GM18867 (cell line): Measurements from ENCODE around the gene SCUBE2.

Experiments used
- ATAC-seq: cut with Tn5 transposase; IDR thresholded peaks from one replicate; pipeline ENCODE4 v1.9.1; 2021; ENCODE audit warnings: mild to moderate bottlenecking, moderate library complexity; ENCODE audit not compliant: unreplicated experiment

SCUBE2 gene

DNA sequence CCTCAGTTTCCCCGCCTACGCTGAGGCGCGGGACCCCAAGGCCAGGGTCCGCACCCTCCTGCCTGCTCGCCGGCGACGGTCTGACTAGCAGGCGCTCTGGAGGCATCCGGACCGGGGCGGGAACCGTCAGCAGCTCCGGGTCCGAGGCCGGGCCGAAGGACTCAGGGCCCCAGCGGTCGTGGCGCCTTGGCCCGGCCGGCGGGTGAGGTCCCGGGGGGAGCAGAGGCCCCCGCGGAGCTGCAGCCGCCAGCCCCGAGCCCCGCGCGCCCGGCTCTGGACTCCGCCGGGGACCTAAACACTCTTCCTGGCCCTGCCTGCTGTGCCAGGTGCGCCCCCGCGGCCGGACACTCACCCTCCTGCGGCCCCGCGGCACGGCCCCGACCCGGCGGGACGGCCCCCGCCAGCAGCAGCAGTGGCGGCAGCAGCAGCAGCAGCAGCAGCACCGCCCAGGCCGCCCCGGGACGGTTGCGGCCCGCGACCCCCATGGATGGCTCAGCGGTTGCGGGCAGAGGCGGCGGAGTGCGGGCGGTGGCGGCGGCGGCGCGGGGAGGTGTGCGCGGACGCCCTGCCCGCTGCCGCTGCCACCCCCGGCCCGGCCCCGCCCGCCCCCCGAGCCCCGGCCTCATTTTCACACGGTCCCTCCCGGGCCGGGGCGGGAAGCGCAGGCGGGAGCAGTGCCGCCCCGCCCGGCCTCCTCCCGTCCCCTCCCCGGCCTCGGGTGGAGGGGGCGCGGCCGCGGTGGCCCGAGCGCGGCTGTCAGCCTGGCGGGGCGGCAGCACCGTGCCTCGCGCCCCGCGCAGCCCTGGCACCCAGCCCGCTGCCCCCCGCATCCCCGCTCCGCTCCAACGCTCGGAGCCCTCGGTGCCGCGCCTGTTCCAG, at the start of gene SCUBE2:
SCUBE2 (minus strand) TSS at position 556 of the 879 bp plus-strand sequence; CDS start at position 485, 71 bp downstream.
- ATAC-seq = no peak

DNA sequence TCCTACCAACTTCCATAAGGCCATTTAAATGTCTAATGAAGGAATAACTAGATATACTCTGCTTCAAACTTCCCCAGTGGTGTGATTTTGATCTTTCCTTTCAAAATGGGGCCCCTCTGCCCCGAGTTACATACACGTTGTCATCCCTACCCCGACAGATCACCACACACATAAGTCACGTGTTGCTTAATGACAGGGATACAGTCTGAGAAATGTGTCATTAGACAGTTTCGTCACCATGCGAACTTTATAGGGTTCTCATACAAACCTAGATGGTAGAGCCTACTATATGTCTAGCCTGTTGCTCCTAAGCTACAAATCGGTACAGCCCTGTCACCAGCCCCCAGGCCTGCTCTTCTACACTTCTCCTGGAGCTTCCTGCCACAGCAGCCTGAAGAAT, 49.8 kb upstream of the SCUBE2 start:
- ATAC-seq = no peak

DNA sequence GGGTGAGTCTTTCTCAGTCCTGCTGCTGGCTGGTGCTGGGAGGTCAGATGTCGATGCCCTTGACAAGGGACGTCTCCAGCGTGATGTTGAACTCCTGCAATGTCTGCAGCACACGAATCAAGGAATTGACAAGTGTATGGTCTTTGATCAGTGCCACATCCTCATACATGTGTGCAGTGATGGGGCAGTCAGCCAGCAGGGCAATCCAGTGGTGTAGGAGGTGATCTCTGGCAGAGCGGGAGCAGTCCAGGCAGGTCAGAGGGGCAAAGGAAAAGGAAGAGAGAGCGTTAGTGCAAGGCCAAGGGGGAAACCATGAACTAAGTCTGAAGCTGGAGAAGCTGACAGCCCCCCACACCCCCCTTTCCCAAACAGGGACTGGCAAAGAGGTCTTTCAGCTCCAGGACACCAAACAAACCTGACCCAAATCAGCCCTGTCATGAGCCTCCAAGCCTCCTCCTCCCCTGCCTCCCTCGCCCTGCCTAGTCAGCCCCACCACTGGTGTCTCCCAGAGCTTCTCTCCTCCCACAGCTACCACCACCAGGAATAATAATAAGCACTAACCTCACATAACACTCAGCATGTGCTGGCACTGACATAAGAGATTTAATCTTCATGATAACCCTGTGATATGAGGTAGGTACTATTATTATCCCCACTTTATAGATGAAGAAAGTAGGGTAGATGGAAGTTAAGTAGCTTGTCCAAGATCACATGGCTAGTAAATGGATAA, 48.4 kb upstream of the SCUBE2 start:
- no peak for ATAC-seq

DNA sequence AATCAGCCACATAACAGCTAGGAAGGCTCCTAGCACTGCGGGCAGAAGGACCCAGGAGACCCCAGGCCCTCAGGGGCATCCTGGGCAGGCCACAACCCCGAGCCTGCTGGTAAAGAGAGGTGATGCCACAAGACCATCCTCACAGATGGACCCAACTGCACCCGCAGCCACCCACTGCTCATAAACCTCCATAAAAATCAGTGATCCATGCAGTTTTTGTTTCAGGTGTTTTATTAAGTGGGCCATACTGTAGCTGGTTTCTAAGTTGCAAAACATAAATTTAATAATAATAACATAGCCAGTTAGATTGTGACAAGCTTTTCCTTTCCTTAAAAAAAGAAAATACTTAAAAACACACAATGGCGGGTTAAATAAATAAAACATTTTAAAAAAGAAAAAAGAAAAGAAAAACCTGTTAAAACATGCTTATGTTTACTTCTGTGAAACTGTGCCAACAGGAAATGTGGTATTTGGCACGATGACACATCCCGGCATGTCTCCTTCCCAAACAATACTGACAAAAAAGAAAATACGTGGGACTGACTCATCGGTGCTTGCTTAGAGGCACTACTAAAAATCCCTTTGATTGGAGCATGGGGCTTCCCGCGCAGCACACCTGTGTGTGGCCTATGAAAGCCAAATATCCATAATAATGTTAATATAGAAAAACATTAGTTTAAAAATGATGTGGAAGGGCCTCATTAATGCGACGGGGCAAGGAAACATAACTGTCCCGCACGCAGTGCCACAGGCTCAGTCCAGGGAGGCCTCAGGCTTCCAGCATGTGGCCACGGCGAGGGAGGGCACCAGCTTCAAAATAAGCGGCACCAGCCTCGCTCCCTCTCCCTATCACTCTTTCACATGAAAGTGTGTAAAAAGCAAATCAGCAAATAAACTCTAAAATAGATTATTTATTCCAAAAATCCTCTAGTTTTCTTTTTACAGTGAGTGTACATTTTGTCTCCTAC, 47.5 kb upstream of the SCUBE2 start:
- no peak for ATAC-seq

DNA sequence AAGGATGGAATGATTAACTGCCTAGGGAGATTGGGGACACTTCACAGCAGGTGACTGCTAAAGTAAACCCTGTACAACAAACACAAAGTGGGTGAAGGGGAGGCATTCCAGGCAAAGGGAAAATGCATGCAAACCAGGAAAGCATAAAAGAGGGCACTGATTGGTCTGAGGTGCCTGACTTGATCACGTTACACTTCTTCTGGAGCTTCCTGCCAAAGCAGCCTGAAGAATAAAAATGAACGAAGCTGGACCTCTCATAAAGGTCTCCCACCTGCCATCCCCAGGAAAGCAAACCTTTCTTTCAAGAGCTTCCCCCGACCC, 46.7 kb upstream of the SCUBE2 start:
- no peak for ATAC-seq

DNA sequence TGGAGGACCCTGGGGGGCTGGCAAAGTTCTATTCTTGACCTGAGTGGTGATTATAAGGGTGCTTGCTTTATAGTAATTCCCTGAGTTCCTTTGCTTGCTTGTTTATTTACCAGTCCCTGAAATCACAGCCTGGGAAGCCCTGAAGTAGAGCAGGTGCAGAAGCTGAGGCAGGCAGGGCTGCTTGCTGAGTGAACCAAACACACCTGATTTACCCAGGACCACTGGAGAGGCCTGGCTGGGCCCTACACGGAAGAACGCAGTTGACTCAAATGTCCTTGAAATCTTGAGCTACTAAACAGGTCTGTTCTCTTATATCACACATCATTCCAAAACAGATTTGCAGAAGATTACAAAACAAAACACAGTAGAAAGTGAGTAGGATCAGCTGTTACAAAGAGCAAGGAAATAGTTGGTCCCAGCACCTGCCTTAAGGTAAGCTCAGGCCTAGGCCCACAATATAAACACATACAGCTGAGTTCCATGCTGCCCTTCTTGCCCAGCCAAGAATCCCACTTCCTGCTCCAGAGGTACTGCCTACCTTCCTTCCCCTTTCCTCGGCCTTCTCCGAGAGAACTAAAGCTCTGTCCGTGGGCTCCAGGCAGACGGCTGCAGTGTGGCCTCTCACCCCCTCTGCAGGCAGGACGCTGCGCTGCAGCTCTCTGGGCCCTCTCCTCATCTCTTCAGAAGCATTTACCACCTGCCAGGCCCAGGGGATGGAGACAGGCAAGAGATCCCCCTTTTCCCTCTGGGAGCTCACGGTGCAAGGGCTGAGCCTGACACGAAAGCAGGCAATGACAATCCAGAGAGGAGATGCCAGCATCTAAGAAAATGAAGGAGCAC, 46.1 kb upstream of the SCUBE2 start:
- ATAC-seq = peak; percentile 91

DNA sequence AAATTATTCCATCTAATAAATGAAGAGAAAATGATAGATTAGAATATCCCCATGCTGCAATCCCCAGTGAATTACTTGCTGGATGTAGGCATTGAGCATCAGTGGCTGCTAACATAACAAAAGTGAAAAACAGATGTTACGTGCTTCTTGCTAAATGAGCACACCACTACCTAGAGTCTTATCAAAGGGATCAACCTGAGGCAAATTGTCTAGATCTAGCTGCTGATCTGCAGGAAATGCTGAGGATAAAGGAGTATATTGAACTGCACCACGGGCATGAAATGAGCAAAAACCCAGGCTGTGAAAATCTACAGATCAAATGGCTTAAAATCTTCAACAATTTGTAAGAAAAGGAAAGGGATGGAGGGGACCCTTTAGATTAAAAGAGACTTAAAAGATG, 45.3 kb upstream of the SCUBE2 start:
- ATAC-seq = no peak

DNA sequence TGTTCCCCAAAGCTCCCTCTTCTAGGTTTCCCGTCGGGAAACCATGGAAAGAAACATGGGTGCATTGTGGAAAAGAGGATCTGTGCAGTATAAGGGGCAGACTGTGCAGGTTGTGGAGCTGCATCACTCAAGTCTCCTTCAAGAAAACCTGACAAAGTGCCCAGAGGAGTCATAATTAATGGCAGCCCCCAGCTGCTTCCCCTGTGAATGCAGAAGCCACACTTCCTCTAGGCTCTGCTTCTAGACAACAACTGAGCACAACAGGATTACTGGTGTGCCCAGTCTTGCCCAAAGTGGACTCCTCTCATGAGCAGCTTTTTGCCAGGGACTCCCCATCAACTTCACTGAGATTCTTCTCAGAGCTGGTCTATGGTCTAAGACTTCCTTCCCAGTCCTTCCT, 42.6 kb upstream of the SCUBE2 start:
- no peak for ATAC-seq

DNA sequence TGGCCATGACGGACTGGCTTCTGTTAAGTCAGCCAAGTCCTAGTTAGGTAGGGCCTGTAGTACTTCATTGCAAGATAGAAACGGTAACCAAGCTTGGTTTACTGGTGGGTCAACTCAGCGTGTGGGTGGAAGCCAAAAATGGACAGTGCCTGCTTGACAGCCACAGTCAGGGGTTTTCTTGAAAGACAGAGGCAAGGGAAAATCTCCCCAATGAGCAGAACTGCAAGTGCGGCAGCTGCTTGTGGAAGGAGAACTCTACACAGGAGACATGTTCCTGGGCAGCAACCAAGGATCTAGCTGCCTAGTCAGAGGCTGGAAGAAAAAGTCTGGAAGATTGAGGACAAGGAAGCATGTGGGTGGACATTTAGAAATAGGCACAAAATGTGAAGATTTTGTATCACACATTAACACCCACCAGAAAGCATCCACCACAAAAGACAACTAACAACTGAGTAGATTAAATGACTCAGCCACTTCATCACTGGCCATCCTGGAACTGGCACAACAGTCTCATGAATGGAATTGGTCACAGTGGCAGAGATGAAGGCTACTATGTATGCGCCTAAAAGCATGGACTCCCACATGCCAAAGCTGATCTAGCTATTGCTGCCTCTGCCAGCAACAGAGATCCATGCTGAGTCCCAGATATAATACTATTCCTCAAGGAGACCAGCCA, 40.9 kb upstream of the SCUBE2 start:
- no peak for ATAC-seq

DNA sequence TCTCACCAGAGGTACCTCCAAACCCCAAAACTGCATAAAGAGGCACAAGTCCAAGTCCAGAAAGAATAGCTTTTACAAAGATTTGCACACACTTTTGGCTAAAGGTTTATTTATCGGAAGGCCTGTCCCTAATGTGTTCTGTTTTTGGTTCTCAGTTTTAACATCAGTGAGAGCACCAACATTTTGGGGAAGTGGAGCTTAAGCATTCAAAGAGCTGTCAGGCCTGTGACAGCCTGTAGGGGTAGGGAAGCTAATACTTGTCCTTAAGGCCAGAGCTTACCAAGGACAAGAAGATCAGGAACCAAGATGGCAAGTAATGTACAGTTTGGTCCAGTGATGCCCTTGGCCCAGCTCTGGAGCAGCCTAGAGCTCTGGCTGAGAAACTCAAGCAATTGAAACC, 38.9 kb upstream of the SCUBE2 start:
- ATAC-seq = no peak

DNA sequence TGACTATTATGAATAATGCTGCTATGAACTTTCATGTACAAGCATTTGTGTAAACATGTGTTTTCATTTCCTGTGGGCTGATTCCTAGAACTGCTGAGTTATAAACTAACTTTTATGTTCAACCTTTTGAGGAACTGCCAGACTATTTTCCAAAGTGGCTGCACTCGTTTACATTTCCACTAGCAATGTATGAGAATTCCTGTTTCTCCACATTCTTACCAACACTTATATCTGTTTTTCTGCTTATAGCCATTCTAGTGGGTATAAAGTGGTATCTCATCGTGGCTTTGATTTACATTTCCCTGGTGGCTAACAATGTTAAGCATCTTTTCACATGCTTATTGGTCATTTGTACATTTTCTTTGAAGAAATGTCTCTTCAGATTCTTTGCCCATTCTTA, 35.2 kb upstream of the SCUBE2 start:
- ATAC-seq = no peak

DNA sequence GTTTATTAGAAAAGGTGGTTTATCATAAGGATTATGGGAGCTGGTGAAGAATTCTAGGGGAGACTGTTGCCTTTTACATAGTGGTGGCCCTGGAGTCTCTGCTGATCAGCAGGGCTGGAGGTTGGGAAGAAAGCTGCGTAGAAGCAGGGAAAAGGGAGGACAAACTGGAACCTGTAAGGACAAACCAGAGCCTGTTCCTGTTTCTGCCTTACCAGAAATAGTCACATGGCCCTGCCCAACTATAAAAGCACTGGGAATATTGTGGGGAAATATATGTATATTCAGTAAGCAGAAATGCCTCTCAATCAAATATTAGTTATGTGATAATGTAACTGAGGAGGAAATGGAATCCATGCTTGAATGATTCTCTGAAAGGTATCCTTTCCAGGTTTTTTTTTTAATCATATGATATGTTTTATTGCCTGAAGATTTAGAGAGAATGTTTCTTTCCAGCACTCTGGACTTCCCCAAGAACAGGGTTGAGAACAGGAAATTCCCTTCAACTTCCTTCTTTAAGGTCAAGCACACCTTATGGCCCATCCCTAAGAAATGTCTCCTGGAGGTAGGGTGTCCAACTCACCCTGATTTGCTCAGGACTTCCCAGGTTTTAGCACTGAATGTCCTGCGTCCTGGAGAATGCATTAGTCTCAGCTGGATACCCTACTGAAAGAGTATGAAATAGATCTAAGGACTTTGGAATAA, 33.9 kb upstream of the SCUBE2 start:
- ATAC-seq = no peak

DNA sequence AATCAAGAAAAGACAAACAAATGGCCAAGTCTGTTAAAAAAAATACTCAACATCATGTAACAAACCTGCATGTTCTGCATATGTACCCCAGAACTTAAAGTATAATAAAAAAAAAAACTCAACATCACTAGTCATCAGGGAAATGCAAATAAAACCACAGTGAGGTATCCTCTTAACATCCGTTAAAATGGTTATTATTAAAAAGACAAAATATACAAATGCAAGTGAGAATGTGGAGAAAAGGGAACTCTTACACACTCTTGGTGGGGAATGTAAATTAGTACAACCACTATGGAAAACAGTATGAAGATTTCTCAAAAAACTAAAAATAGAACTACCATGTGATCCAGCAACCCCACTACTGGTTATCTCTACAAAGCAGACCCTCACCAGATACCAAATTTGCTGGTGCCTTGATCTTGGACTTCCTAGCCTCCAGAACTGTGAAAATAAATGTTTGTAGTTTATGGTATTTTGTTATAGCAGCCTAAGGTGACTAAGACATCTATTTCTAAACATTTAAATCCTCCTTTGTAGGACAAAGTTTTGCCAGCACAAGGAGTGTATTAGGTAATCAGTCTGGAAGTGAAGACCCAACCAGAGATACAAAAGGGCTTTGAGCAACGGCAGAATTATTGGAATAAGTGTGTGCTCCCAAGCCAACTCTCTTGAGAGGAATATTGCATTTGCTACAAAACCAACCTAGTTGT, 32.4 kb upstream of the SCUBE2 start:
- ATAC-seq = no peak

DNA sequence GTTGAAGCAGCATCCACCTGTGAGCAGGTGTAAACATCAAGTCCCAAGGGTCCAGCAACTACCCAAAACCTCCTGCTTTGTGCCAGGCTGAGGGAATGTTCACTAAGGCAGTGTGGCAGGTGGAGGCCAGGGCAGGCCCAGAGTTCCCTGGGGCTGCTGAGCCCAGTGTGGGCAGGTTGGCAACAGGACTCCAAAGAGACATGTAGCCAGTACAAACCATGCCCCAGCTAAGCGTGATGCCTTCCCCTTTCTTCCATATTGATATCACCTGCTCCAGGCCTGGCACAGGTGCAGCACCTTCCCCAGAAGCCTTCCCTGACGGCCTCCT, 30.0 kb upstream of the SCUBE2 start:
- no peak for ATAC-seq

DNA sequence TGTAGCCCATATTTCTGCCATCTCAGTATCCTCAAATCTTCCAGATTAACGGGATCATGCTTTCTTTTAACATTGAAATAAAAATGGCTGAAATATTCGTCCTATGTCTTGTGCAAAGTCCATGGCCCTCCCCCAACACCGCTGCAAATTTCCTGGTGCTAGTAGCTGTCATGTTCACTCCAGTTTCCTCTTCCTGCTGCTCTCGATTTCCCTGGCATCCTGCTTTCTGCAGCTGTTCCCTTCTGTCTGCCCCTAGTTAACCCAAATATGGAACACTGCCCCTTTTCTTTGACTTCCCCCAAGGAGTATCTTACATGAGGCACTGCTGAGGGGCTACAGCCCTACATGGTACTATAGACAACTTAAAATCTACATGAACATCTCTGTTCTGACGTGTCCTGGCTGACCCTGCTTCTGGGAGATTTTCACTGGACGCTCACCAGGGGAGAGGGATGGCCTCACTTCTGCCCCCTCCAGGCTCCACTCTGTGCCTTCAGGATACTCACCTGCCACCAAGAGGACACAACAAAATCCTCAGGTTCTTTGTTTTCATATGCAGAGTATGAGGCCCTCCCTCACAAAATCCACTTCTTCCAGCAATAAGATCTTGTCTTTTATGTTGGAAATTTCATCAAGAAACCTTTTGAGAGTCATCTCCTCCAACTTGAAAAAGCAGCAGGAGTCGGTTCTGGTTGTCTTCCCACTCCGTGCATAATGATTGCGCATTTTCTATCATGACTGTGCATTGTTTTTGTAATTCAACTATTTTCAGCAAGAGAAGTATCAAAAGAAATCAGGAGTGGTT, 29.5 kb upstream of the SCUBE2 start:
- ATAC-seq = no peak

DNA sequence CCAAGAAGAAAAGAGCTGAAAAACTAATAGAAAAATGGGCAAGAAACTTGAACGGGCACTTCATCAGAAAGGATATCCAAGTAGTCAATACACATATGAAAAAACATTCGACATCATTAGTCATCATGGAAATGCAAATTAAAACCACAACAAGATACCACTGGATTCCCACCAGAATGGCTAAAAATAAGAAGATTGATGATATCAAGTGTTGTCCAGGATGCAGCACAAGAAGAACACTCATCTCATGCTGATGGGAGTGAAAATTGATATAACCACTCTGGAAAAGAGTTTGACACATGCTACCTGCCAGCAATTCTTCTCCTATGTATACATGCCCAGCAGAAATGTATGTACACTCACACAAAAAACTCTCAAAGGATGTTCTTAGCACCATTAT, 26.9 kb upstream of the SCUBE2 start:
- ATAC-seq = no peak

DNA sequence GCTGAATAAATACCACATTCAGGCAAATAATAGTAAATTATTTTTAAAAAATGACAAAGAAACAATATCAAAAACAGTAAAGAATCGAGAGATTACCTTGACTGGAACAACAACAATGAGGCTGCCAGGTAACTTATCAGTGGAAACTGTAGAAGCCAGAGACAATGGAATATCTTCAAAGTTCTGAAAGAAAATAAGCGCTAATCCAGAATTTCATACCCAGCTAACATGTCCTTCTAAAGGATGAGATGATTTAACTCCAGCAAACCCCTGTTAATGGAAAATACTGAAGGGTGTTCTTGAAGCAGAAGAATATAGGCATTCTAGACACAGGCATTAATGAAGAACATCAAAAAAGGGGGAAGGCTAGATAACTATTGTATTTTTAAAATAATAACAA, 20.7 kb upstream of the SCUBE2 start:
- ATAC-seq = no peak
